RWPE1 (cell line): ENCODE measurements around the gene EFEMP1.

ENCODE experiments used
- CTCF ChIA-PET: fragments of 350-600 bp; sonication (Branson Sonifier 250); formaldehyde crosslinking; extraction: SDS; loops from one replicate; lab custom pipeline; 2021; lab: Yijun Ruan, JAX
- POLR2A ChIA-PET: fragments of 400-600 bp; formaldehyde crosslinking; extraction: SDS; loops from one replicate; lab custom pipeline; 2020; ENCODE audit warnings: antibody characterized with exemption; ENCODE audit not compliant: low non-redundant PET; lab: Yijun Ruan, JAX
- DNase-seq: peaks from one replicate; pipeline ENCODE4 v3.0.0; 2012; ENCODE audit warnings: low spot score
- H3K27ac ChIP-seq: fragments of 450-650 bp; 2 replicates; pipeline ENCODE4 v1.5.1; 2017
- TF ChIP-seq, protein P1 (sequence below): fragments of 450-650 bp; conservative IDR thresholded peaks from 2 replicates; pipeline ENCODE4 v1.5.1; 2017; ENCODE audit warnings: low read depth, mild to moderate bottlenecking

Gene EFEMP1

DNA sequence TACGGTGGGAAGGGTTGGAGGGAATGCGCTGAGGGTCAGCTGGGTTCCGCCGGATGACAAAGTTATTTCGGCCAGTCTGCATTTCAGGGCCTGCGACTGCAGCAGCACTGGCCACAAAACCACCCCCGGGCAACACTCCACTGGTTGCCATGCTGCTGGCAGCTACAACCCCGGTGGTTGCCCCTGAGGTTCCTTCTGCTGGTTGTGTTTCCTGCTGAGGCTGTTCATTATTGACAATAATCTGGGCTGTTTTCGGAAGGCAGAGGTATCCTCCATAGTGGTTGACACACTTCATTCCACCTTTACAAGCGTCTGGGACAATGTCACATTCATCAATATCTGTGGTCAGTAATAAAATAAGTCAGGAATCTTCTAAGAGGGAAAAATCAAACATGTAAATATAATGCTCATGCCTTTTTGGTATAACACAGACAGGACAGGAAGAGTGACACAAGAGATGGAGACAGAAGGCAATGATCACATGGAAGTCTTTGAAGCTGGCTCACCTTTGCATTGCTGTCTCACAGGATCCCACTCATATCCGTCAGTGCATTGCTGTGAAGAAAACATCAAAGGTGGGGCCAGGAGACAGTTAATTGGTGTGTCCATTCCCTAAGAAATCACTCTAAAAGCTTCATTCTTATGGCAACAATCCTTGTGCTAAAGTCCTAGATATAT, 5.7 kb downstream of the EFEMP1 start:
- no peak for DNase-seq
- ChIA-PET CTCF (interaction anchor here (0.6 to 0.8 kb wide), 2 partner anchors 43 to 92 kb away, joined by 3 read pairs; no protein-coding TSS in a partner anchor), POLR2A (no interaction called here)
- no peak overlapping the region for H3K27ac ChIP-seq
- TF ChIP-seq, protein P1, sequence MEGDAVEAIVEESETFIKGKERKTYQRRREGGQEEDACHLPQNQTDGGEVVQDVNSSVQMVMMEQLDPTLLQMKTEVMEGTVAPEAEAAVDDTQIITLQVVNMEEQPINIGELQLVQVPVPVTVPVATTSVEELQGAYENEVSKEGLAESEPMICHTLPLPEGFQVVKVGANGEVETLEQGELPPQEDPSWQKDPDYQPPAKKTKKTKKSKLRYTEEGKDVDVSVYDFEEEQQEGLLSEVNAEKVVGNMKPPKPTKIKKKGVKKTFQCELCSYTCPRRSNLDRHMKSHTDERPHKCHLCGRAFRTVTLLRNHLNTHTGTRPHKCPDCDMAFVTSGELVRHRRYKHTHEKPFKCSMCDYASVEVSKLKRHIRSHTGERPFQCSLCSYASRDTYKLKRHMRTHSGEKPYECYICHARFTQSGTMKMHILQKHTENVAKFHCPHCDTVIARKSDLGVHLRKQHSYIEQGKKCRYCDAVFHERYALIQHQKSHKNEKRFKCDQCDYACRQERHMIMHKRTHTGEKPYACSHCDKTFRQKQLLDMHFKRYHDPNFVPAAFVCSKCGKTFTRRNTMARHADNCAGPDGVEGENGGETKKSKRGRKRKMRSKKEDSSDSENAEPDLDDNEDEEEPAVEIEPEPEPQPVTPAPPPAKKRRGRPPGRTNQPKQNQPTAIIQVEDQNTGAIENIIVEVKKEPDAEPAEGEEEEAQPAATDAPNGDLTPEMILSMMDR, result no peak

DNA sequence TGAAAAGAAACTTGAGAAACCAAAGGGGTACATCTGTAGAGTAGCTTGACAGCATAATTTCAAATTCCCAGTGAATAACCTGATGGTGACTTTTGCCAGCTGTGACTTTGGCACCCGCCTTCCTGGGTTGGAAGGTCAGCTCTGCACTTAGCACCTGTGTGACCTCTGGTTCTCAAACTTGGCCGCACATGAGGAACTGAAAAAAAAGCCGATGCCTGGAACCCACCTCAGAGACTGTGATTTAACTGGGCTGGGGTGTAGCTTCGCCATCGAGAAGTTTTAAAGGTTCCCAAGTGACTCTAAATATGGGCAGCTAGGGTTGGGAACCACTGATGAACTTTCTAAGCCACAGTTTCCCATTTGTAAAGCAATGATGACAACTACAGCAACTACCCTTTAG, 6.5 kb downstream of the EFEMP1 start:
- H3K27ac ChIP-seq, result no peak overlapping the region
- CTCF ChIA-PET, result interaction anchor here (0.6 to 0.8 kb wide), 2 partner anchors 32 to 44 kb away, joined by 3 to 4 read pairs; no protein-coding TSS in a partner anchor
- POLR2A ChIA-PET, result no interaction called here
- no peak for DNase-seq
- TF ChIP-seq, protein P1, result no peak

DNA sequence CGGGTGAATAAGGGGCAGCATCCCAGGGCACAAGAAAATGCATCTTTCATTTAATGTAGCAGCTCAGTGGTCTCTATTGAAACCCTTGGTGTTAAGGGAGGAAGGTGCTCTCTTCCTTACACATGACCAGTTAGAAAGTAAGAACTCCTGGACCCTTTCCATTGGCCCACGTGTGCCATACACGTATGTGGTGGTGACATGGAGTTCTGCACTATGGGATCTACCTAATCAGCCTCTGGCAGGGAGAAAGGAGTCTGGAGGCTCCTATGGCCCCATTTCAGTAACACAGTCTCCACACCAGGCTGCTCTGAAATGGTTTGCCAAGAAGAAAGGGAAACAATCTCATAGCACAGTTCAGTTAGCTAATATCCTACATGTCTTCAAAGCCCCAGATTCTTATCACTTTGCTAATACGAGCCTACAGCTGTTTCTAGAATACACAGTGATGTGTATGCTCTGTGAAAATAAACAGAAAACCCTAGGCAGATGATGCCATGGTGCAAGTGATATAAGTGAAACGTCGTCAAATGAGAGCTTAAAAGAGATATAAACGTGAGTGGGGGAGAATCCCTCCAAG, 7.0 kb downstream of the EFEMP1 start:
- no peak overlapping the region for H3K27ac ChIP-seq
- ChIA-PET POLR2A (no interaction called here), CTCF (interaction anchor here (0.6 to 0.8 kb wide), 2 partner anchors 31 to 44 kb away, joined by 3 to 4 read pairs; no protein-coding TSS in a partner anchor)
- no peak for DNase-seq
- TF ChIP-seq, protein P1, result no peak

DNA sequence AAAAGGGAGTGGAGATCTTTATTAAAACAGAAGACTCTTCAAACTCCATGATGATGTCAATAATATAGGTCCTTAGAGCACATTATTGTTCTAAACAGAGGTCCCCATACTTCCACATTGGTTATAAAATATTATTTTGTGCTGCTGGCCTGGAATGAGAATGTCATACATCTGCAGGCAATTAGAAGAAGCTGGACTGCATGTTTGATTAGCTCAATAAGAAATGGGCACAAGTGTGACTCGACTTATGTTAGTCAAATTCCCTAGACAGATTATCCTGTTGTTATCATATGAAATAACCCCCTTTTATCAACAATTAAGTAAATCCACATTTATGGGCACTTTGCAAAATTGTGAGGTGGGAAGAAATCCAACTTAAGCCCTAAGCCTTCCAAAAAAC, 8.8 kb downstream of the EFEMP1 start:
- POLR2A ChIA-PET, result no interaction called here
- no peak for DNase-seq
- TF ChIP-seq, protein P1, result no peak
- H3K27ac ChIP-seq, result no peak overlapping the region
- CTCF ChIA-PET, result no interaction called here

DNA sequence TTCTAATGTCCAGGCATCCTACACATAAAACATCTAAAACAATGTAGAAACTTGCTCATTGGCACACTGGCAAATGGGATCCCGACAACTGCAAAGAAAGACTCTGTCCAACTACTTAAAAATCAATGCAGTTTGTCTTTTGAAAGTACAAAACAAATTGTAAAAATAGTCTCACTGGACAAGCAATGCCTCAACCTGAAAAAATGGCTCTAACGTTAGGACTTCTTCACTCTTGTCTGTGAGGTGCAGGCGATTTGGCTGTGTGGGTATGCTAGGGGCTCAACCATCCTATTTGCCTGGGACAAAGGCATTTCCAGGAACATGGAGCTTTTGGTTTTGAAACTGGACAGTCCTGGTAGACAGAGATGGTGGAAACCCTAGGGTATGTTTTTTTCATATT, 10.7 kb downstream of the EFEMP1 start:
- ChIA-PET POLR2A (no interaction called here), CTCF (no interaction called here)
- TF ChIP-seq, protein P1, result no peak
- H3K27ac ChIP-seq, result no peak overlapping the region
- DNase-seq, result no peak

DNA sequence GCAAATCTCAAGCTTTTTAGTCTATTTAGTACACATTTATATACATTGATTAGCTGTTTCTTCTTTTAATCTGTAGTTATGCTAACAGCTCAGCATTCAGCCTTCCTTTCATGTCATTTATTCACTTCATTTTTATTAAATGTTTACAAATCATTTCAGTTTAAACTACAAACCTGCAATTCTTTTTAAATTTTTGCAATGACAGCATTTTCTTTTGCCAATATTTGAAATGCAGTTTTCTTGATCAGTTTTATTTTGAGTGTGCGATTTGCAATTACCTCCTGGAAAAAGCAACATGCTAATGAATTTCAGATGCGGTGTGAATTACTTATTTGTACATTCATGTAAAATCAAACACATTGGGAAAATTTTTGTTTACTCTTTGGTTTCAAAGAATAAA, 13.5 kb downstream of the EFEMP1 start:
- H3K27ac ChIP-seq, result no peak overlapping the region
- POLR2A ChIA-PET, result no interaction called here
- CTCF ChIA-PET, result interaction anchor here (0.5 kb wide), 1 partner anchor 114 kb away, joined by 4 read pairs; no protein-coding TSS in a partner anchor
- TF ChIP-seq, protein P1, result no peak
- DNase-seq, result no peak
